ENCODE measurements around the gene MED7. TPM values are rescaled to one million over a fixed set of nuclear protein-coding genes. Genes with fewer than 3 reads are reported as not detected.

Gene MED7
- total and polyA plus RNA-seq, 10 of the 15 experiments (the other 5 are each of a cell fraction or from before 2014, with no cell fraction given) = 9.3 to 47.7 (median 22.7) TPM

DNA sequence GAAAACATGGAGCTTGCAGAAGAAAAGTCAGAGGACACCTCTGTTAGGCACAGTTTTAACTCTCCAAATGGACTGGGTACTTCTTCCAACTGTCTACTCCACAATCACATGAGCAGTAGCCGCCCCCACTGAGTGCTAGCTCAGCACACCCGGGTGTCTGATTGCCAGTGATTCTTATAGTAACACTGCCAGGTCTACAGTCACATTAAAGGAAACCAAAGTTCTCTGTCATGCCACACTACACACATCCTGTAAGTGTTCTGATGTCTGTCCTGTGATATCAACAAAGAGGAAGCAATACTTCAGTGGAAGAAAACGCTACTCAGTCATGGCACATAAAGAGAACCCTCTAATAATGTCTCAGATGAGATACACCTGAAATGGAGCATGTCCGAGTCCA, 33.7 kb downstream of the MED7 start, which contains the start of gene HAVCR2 (continued):
- TF ChIP-seq, protein P1, sequence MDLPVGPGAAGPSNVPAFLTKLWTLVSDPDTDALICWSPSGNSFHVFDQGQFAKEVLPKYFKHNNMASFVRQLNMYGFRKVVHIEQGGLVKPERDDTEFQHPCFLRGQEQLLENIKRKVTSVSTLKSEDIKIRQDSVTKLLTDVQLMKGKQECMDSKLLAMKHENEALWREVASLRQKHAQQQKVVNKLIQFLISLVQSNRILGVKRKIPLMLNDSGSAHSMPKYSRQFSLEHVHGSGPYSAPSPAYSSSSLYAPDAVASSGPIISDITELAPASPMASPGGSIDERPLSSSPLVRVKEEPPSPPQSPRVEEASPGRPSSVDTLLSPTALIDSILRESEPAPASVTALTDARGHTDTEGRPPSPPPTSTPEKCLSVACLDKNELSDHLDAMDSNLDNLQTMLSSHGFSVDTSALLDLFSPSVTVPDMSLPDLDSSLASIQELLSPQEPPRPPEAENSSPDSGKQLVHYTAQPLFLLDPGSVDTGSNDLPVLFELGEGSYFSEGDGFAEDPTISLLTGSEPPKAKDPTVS (IDR thresholded peaks at IDR 0.05; ENCODE audit: low read depth, low read length) = no peak
- no peak for TF ChIP-seq TCF7 (IDR thresholded peaks at IDR 0.05; ENCODE audit: borderline replicate concordance)
- TF ChIP-seq RCOR1 (conservative IDR thresholded peaks at IDR 0.05; ENCODE audit: low read depth, low read length) = no peak
- peak; percentile 13; the same call in 1 of the 2 replicates for TF ChIP-seq PAX5 (IDR thresholded peaks at IDR 0.05; ENCODE audit: borderline replicate concordance, low read depth, low read length)
- TF ChIP-seq, protein P2, sequence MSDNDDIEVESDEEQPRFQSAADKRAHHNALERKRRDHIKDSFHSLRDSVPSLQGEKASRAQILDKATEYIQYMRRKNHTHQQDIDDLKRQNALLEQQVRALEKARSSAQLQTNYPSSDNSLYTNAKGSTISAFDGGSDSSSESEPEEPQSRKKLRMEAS (IDR thresholded peaks at IDR 0.05; ENCODE audit: low read depth, low read length) = no peak
- no peak for TF ChIP-seq CBX5 (IDR thresholded peaks at IDR 0.05; ENCODE audit: low read depth)
- no peak for TF ChIP-seq CHD4 (IDR thresholded peaks at IDR 0.05)
- no peak for TF ChIP-seq NFYA (IDR thresholded peaks at IDR 0.05; ENCODE audit: borderline replicate concordance, low read depth, low read length)
- TF ChIP-seq BRCA1 (IDR thresholded peaks at IDR 0.05; ENCODE audit: low read depth, low read length) = no peak
- TF ChIP-seq SMC3 (IDR thresholded peaks at IDR 0.05; ENCODE audit: borderline replicate concordance, low read length) = no peak
- TF ChIP-seq, protein P3, sequence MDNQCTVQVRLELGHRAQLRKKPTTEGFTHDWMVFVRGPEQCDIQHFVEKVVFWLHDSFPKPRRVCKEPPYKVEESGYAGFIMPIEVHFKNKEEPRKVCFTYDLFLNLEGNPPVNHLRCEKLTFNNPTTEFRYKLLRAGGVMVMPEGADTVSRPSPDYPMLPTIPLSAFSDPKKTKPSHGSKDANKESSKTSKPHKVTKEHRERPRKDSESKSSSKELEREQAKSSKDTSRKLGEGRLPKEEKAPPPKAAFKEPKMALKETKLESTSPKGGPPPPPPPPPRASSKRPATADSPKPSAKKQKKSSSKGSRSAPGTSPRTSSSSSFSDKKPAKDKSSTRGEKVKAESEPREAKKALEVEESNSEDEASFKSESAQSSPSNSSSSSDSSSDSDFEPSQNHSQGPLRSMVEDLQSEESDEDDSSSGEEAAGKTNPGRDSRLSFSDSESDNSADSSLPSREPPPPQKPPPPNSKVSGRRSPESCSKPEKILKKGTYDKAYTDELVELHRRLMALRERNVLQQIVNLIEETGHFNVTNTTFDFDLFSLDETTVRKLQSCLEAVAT (IDR thresholded peaks at IDR 0.05) = 0 out of 2 replicates have a peak, but pooled peaks have one; percentile 31
- no peak for TF ChIP-seq HDAC6 (IDR thresholded peaks at IDR 0.05; ENCODE audit: unreplicated experiment)
- TF ChIP-seq ZNF274 (IDR thresholded peaks at IDR 0.05; ENCODE audit: insufficient read depth, insufficient read length) = no peak
- TF ChIP-seq POU2F2 (IDR thresholded peaks at IDR 0.05; ENCODE audit: borderline replicate concordance, low read depth, low read length) = no peak
- no peak for TF ChIP-seq HDAC2 (IDR thresholded peaks at IDR 0.05)
- no peak for TF ChIP-seq SIX5 (IDR thresholded peaks at IDR 0.05; ENCODE audit: low read depth, low read length, severe bottlenecking)
- no peak for TF ChIP-seq CBFB (IDR thresholded peaks at IDR 0.05; ENCODE audit: low read depth)
- TF ChIP-seq, protein P4, sequence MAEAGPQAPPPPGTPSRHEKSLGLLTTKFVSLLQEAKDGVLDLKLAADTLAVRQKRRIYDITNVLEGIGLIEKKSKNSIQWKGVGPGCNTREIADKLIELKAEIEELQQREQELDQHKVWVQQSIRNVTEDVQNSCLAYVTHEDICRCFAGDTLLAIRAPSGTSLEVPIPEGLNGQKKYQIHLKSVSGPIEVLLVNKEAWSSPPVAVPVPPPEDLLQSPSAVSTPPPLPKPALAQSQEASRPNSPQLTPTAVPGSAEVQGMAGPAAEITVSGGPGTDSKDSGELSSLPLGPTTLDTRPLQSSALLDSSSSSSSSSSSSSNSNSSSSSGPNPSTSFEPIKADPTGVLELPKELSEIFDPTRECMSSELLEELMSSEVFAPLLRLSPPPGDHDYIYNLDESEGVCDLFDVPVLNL (IDR thresholded peaks at IDR 0.05; ENCODE audit: low read depth, low read length) = no peak
- TF ChIP-seq POLR2AphosphoS2 (IDR thresholded peaks at IDR 0.05; ENCODE audit: low read depth, low read length) = no peak
- TF ChIP-seq ZSCAN29 (IDR thresholded peaks at IDR 0.05) = no peak
- TF ChIP-seq, protein P5, sequence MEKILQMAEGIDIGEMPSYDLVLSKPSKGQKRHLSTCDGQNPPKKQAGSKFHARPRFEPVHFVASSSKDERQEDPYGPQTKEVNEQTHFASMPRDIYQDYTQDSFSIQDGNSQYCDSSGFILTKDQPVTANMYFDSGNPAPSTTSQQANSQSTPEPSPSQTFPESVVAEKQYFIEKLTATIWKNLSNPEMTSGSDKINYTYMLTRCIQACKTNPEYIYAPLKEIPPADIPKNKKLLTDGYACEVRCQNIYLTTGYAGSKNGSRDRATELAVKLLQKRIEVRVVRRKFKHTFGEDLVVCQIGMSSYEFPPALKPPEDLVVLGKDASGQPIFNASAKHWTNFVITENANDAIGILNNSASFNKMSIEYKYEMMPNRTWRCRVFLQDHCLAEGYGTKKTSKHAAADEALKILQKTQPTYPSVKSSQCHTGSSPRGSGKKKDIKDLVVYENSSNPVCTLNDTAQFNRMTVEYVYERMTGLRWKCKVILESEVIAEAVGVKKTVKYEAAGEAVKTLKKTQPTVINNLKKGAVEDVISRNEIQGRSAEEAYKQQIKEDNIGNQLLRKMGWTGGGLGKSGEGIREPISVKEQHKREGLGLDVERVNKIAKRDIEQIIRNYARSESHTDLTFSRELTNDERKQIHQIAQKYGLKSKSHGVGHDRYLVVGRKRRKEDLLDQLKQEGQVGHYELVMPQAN (conservative IDR thresholded peaks at IDR 0.05) = no peak
- TF ChIP-seq, protein P6, sequence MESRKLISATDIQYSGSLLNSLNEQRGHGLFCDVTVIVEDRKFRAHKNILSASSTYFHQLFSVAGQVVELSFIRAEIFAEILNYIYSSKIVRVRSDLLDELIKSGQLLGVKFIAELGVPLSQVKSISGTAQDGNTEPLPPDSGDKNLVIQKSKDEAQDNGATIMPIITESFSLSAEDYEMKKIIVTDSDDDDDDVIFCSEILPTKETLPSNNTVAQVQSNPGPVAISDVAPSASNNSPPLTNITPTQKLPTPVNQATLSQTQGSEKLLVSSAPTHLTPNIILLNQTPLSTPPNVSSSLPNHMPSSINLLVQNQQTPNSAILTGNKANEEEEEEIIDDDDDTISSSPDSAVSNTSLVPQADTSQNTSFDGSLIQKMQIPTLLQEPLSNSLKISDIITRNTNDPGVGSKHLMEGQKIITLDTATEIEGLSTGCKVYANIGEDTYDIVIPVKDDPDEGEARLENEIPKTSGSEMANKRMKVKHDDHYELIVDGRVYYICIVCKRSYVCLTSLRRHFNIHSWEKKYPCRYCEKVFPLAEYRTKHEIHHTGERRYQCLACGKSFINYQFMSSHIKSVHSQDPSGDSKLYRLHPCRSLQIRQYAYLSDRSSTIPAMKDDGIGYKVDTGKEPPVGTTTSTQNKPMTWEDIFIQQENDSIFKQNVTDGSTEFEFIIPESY (IDR thresholded peaks at IDR 0.05) = no peak
- TF ChIP-seq LARP7 (IDR thresholded peaks at IDR 0.05) = no peak

Data from GM12878 (cell line).